ENCODE data around the gene ODC1.

GRCh38 chr2:10495311-10495987, 47.3 kb upstream of the ODC1 start:
- TF ChIP-seq EZH2 (IDR thresholded peaks at IDR 0.05; ENCODE audit: low read length, missing control alignments) (no peak), CTCF (conservative IDR thresholded peaks at IDR 0.05 in 1 of 2, IDR thresholded peaks at IDR 0.05 in 1 of 2; ENCODE audit: low read depth in 1 of 2, low read length in 2 of 2) (no peak)

Data from fibroblast of lung (primary cell).